AG04450 (cell line): Measurements from ENCODE around the gene SH3GLB1. TPM values are rescaled to one million over a fixed set of nuclear protein-coding genes. Genes with fewer than 3 reads are reported as not detected.

Experiments used
- CTCF ChIA-PET: fragments of 300-600, 350-600 bp; formaldehyde crosslinking; extraction: SDS; loops from one replicate; lab custom pipeline; 2022; ENCODE audit warnings: antibody characterized with exemption, inconsistent platforms; lab: Charles Lee
- POLR2A ChIA-PET: fragments of 350-600 bp; formaldehyde crosslinking; extraction: SDS; loops from one replicate; lab custom pipeline; 2021; ENCODE audit warnings: antibody characterized with exemption, inconsistent platforms; lab: Yijun Ruan, JAX
- DNase-seq: peaks from one replicate; pipeline ENCODE4 v3.0.0-alpha.2; 2011; ENCODE audit warnings: low read depth, low spot score
- H3K27ac ChIP-seq: one replicate; pipeline ENCODE4 v1.5.1; 2012; ENCODE audit warnings: low read depth, low read length, control low read depth
- H3K27me3 ChIP-seq: one replicate; pipeline ENCODE4 v1.6.0; 2012; ENCODE audit warnings: low read length; ENCODE audit not compliant: control insufficient read depth, insufficient read depth
- H3K4me3 ChIP-seq: 2 replicates; pipeline ENCODE4 v1.5.1; 2011; ENCODE audit warnings: mild to moderate bottlenecking, low read depth, low read length, control low read depth
- H3K9me3 ChIP-seq: 2 replicates; pipeline ENCODE4 v1.5.1; 2012; ENCODE audit warnings: low read length; ENCODE audit not compliant: control insufficient read depth, insufficient read depth
- polyA plus RNA-seq: library from polyadenylated mRNA; depleted of rRNA; stranded (reverse); fragments of >200 nt; gene quantifications from 2 replicates; pipeline ENCODE4 v1.2.3, GENCODE V29; 2011
- TF ChIP-seq, protein P1 (sequence below): IDR thresholded peaks from 2 replicates; pipeline ENCODE4 v1.5.1; 2011; ENCODE audit warnings: low read depth, low read length, control low read depth, inconsistent platforms

Gene SH3GLB1
- polyA plus RNA-seq, 1 experiment: 75.9 TPM

DNA sequence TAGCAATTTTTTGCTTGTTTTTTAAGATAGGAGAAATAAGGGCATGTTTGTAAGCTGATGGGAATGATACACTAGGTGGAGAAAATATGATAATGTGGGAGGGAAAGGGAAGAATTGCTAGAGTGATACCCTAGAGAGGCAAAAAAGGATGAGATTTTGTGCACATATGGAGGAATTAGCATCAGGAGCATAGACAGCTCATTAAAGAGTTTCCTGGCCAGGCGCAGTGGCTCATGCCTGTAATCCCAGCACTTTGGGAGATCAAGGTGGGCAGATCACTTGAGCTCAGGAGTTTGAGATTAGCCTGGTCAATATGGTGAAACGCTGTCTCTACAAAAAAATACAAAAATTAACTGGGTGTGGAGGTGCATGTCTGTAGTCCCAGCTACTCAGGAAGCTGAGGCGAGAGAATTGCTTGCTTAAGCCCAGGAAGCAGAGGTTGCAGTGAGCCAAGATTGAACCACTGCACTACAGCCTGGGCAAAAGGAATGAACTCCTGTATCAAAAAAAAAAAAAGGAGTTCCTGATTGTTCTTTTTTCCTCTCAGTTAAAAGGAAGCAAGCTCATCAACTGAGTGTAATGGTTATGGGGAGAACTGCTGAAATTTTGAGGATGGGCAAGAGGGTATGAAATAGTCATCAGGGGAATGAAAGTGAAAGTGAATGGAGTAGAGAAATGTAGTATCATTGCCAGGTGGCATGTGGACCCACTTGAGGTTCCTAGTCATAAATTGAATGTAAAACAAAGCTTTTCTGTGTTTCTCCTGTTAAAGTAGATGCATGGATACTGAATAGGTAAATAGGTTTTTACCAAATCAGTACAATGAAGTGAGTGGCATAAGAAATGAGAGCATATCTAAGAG lies 35.5 kb downstream of the SH3GLB1 start:
- CTCF ChIA-PET: interaction anchor here (0.9 to 1.3 kb wide), 2 partner anchors 266 to 359 kb away, joined by 3 to 5 read pairs; no protein-coding TSS in a partner anchor
- Histone ChIP-seq H3K4me3 (no peak overlapping the region), H3K27ac (no peak overlapping the region), H3K27me3 (no peaks in the 10 kb centered on the region), H3K9me3 (no peaks in the 10 kb centered on the region)
- TF ChIP-seq, protein P1, sequence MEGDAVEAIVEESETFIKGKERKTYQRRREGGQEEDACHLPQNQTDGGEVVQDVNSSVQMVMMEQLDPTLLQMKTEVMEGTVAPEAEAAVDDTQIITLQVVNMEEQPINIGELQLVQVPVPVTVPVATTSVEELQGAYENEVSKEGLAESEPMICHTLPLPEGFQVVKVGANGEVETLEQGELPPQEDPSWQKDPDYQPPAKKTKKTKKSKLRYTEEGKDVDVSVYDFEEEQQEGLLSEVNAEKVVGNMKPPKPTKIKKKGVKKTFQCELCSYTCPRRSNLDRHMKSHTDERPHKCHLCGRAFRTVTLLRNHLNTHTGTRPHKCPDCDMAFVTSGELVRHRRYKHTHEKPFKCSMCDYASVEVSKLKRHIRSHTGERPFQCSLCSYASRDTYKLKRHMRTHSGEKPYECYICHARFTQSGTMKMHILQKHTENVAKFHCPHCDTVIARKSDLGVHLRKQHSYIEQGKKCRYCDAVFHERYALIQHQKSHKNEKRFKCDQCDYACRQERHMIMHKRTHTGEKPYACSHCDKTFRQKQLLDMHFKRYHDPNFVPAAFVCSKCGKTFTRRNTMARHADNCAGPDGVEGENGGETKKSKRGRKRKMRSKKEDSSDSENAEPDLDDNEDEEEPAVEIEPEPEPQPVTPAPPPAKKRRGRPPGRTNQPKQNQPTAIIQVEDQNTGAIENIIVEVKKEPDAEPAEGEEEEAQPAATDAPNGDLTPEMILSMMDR: no peak
- no peak for DNase-seq
- POLR2A ChIA-PET: interaction anchor here (0.7 kb wide), 1 partner anchor 10 kb away, joined by 5 read pairs; no protein-coding TSS in a partner anchor

DNA sequence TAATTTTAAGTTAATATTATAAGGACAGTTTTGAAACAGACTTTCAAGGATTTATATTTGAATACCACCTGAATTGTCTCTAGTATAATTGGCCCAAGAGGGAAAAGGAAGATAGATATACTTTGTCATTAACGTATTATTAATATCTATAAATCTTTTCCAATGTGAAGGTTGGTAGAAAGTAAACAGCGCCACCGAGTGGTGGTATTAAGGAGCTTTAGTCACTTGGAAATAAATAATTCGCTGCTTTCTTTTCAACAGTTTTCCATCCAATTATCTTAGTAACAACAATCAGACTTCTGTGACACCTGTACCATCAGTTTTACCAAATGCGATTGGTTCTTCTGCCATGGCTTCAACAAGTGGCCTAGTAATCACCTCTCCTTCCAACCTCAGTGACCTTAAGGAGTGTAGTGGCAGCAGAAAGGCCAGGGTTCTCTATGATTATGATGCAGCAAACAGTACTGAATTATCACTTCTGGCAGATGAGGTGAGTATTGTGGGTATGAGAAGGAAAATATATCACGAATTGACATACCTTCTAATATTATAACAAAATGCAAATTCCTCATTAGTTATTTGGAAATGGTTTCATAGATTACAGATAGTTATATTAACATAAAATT lies 37.7 kb downstream of the SH3GLB1 start:
- TF ChIP-seq, protein P1: peak; percentile 59
- POLR2A ChIA-PET: no interaction called here
- no peak for DNase-seq

DNA sequence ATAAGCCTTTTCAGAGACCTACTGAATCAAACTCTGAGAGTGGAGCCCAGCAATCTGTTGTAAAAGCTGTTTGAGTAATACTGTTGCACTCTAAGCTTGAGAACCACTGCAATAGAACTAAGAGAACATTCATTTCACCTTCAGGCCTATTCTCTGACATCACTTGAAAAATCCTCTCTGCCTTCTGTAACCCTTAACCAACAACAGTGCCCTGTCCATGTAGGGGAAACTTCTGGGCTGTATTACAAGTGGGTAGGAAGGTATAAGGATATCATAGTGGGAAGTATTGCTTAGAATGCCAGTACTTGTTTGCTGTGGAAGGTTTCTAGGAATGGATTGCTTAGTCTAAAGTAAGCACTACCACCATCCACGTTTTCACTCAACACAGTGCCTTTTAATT lies 42.9 kb downstream of the SH3GLB1 start:
- ChIA-PET POLR2A (no interaction called here), CTCF (interaction anchor here (0.6 kb wide), 1 partner anchor 43 kb away, joined by 3 read pairs; the partner anchor contains the start of gene SH3GLB1)
- H3K4me3 ChIP-seq: no peak overlapping the region
- H3K27ac ChIP-seq: no peak overlapping the region
- no peak for DNase-seq
- no peaks in the 10 kb centered on the region for H3K27me3 ChIP-seq
- H3K9me3 ChIP-seq: no peaks in the 10 kb centered on the region
- TF ChIP-seq, protein P1: no peak

More for the DNA sequence above, 37.7 kb downstream of the SH3GLB1 start:
- no peaks in the 10 kb centered on the region for H3K9me3 ChIP-seq
- no peak overlapping the region for H3K27ac ChIP-seq
- H3K27me3 ChIP-seq: no peaks in the 10 kb centered on the region
- H3K4me3 ChIP-seq: no peak overlapping the region
- CTCF ChIA-PET: interaction anchor here (0.5 to 1.8 kb wide), 10 partner anchors 8 to 362 kb away, joined by 3 to 16 read pairs (median 4); partner anchors contain the start of gene SH3GLB1

DNA sequence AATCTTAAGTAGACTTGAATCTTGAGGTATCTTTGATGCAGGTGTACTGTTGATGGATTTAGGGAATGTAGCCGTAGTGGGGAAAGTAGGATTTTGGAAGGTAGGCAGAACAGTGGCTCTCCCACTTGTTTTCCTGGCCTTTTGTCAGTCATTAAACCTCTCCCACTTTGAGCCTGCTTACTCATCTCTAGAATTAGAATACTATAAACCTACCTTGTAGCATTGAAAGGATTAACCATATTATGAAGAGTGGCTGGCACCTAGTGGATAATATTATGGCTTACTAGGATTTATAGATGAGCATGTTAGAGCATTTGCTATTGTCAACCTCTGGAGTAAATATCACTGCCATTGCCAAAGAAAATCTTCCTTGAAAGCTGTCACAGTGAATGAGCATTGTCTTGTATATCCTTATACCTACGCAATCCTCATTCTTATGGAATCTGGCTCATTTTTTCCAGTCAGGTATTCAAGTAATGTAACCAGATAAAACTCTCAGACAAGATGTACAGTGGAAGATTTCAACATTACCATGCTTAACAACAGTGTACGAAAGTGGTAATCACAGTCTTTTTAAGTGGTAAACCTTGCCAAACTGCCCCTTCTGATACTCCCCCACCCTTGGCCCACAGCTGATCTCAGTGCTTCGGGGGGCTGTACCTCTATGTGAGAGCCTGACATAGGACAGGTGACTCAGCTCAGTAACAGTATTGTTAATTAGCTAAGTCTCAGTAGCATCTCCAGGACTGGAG lies 44.4 kb downstream of the SH3GLB1 start:
- no peak overlapping the region for H3K27ac ChIP-seq
- H3K9me3 ChIP-seq: no peaks in the 10 kb centered on the region
- TF ChIP-seq, protein P1: no peak
- H3K27me3 ChIP-seq: no peaks in the 10 kb centered on the region
- ChIA-PET CTCF (interaction anchor here (1.0 kb wide), 1 partner anchor 337 kb away, joined by 5 read pairs; no protein-coding TSS in a partner anchor), POLR2A (no interaction called here)
- DNase-seq: no peak
- no peak overlapping the region for H3K4me3 ChIP-seq
